ENCODE results near the gene GNAT2.

The GNAT2 gene

GRCh38 chr1:109557520-109557919 is 61.9 kb downstream of the GNAT2 start:
- DNase-seq (ENCODE audit: low spot score) = no peak

DNA sequence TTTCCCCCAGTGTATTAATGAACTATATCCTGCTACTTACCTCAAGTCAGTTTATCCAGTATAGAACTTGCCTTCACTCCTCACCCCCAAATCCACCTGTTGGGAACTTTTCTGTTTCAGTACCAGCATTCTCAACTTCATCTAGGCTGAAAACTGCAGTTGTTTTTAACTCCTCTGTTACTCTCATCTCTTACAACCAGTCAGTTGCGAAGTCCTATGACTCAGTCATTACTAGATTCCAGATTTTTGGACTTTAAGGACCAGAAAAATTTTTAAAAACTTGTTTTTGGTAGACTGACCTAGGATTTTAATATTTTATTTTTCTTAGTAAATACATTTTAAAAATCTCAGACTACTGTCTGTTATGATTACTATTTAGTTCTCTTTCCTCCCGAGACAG is 62.9 kb downstream of the GNAT2 start:
- DNase-seq (ENCODE audit: low spot score) = no peak

Measured in AG08395 (cell line).